ENCODE data around the gene LRRC59.

The LRRC59 gene

GRCh38 chr17:50424996-50425681 is 27.8 kb upstream of the LRRC59 start:
- Mint-ChIP-seq H3K27me3 (ENCODE audit: low read depth, poor library complexity) (peaks cover 22% of the 10 kb centered on the region), H3K9me3 (peaks cover 10% of the 10 kb centered on the region), H3K27ac (no peak overlapping the region), H3K36me3 (ENCODE audit: low read depth) (no peaks in the 10 kb centered on the region), H3K4me1 (peaks cover 58% of the 10 kb centered on the region), H3K4me3 (peak overlapping the region; percentile 82)
- no peak for TF ChIP-seq CTCF (IDR thresholded peaks at IDR 0.05)
- no peak for DNase-seq

GRCh38 chr17:50424246-50424995 is 27.1 kb upstream of the LRRC59 start:
- no peak for DNase-seq
- H3K4me1 Mint-ChIP-seq, result peaks cover 50% of the 10 kb centered on the region
- no peak overlapping the region for H3K4me3 Mint-ChIP-seq
- peaks cover 20% of the 10 kb centered on the region for H3K27me3 Mint-ChIP-seq (ENCODE audit: low read depth, poor library complexity)
- H3K9me3 Mint-ChIP-seq, result peaks cover 17% of the 10 kb centered on the region
- no peak for TF ChIP-seq CTCF (IDR thresholded peaks at IDR 0.05)
- H3K36me3 Mint-ChIP-seq (ENCODE audit: low read depth), result peaks cover 1% of the 10 kb centered on the region
- H3K27ac Mint-ChIP-seq, result no peak overlapping the region

GRCh38 chr17:50423553-50424159 is 26.3 kb upstream of the LRRC59 start:
- peaks cover 6% of the 10 kb centered on the region for H3K36me3 Mint-ChIP-seq (ENCODE audit: low read depth)
- H3K4me3 Mint-ChIP-seq, result no peak overlapping the region
- H3K27ac Mint-ChIP-seq, result no peak overlapping the region
- no peak for DNase-seq
- H3K27me3 Mint-ChIP-seq (ENCODE audit: low read depth, poor library complexity), result peaks cover 16% of the 10 kb centered on the region
- H3K4me1 Mint-ChIP-seq, result peaks cover 43% of the 10 kb centered on the region
- TF ChIP-seq CTCF (IDR thresholded peaks at IDR 0.05), result no peak
- peaks cover 25% of the 10 kb centered on the region for H3K9me3 Mint-ChIP-seq

- H3K36me3 Mint-ChIP-seq (ENCODE audit: low read depth), result peaks cover 6% of the 10 kb centered on the region
- peaks cover 26% of the 10 kb centered on the region for H3K9me3 Mint-ChIP-seq
- DNase-seq, result no peak
- no peak overlapping the region for H3K27ac Mint-ChIP-seq
- peaks cover 16% of the 10 kb centered on the region for H3K27me3 Mint-ChIP-seq (ENCODE audit: low read depth, poor library complexity)
- peaks cover 38% of the 10 kb centered on the region for H3K4me1 Mint-ChIP-seq
- TF ChIP-seq CTCF (IDR thresholded peaks at IDR 0.05), result no peak
- H3K4me3 Mint-ChIP-seq, result no peak overlapping the region
Measured at GRCh38 chr17:50422738-50423137, 25.4 kb upstream of the LRRC59 start.

GRCh38 chr17:50421308-50422051 is 24.2 kb upstream of the LRRC59 start:
- DNase-seq, result no peak

More at GRCh38 chr17:50421308-50422051, 24.2 kb upstream of the LRRC59 start:
- Mint-ChIP-seq H3K4me1 (peaks cover 25% of the 10 kb centered on the region), H3K9me3 (peaks cover 26% of the 10 kb centered on the region), H3K4me3 (no peak overlapping the region), H3K36me3 (ENCODE audit: low read depth) (peaks cover 6% of the 10 kb centered on the region), H3K27me3 (ENCODE audit: low read depth, poor library complexity) (peaks cover 20% of the 10 kb centered on the region), H3K27ac (no peak overlapping the region)
- TF ChIP-seq CTCF (IDR thresholded peaks at IDR 0.05), result no peak

Data from nephron progenitor cell (in vitro differentiated cells).